Stomach (tissue), 9 donors: ENCODE measurements around the gene OSTN. TPM values are rescaled to one million over a fixed set of nuclear protein-coding genes. Genes with fewer than 3 reads are reported as not detected.

Experiments used
- DNase-seq, 2 donors: peaks; one replicate each; pipeline versions ENCODE4 v3.0.0 to v3.0.0-alpha.2; 2013 to 2019
- H3K27ac ChIP-seq, 5 donors: fragments of 200-600 bp in 4 of 5; sonication (generic) in 4 of 5; one replicate each; pipeline ENCODE4 v1.5.1; 2013 to 2019; ENCODE audit warnings: mild to moderate bottlenecking in 1 of 5, moderate library complexity in 1 of 5
- H3K27me3 ChIP-seq, 3 donors: fragments of 200-600 bp; sonication (generic); one replicate each; pipeline ENCODE4 v1.5.1; 2017 to 2019; ENCODE audit warnings: mixed run types in 1 of 3
- H3K36me3 ChIP-seq, 4 donors: fragments of 200-600 bp; sonication (generic); 1 replicate in 3 of 4; 2 replicates in 1 of 4; pipeline ENCODE4 v1.5.1; 2016 to 2019
- H3K4me1 ChIP-seq, 4 donors: fragments of 200-600 bp; sonication (generic); one replicate each; pipeline ENCODE4 v1.5.1; 2016 to 2019
- H3K4me3 ChIP-seq, 4 donors: fragments of 200-600 bp; sonication (generic) in 3 of 4; one replicate each; pipeline ENCODE4 v1.5.1; 2016 to 2019; ENCODE audit warnings: mild to moderate bottlenecking in 1 of 4
- H3K9me3 ChIP-seq, 4 donors: fragments of 200-600 bp; sonication (generic); one replicate each; pipeline ENCODE4 v1.5.1; 2016 to 2019
- CTCF ChIP-seq, 7 experiments: fragments of 450-650 bp in 4 of 7; fragments of 200-600 bp in 3 of 7; sonication (generic) in 3 of 7; IDR thresholded peaks; one replicate each; pipeline ENCODE4 v1.5.1; 2016 to 2019; ENCODE audit warnings: antibody characterized with exemption in 7 of 7, control low read depth in 2 of 7, mild to moderate bottlenecking in 1 of 7
- EP300 ChIP-seq: sonication (generic); formaldehyde crosslinking; IDR thresholded peaks from one replicate; pipeline ENCODE4 v1.6.1; 2017; ENCODE audit warnings: antibody characterized with exemption
- POLR2A ChIP-seq, 4 donors: fragments of 450-650 bp; IDR thresholded peaks; one replicate each; pipeline ENCODE4 v1.6.1; 2016; ENCODE audit warnings: antibody characterized with exemption in 4 of 4, control low read depth in 2 of 4, mild to moderate bottlenecking in 1 of 4, moderate library complexity in 1 of 4
- POLR2AphosphoS5 ChIP-seq, 3 donors: sonication (generic); formaldehyde crosslinking; IDR thresholded peaks; one replicate each; pipeline ENCODE4 v1.6.1; 2016; ENCODE audit warnings: antibody characterized with exemption in 3 of 3
- WGBS, 5 donors: extraction: QIAGEN DNeasy Blood & Tissue Kit in 3 of 5; methylation state at CpG; one replicate each; pipeline versions ENCODE4 v1.1.5 to v1.1.7; 2013 to 2018; 5-methylcytosine and 5-hydroxymethylcytosine counted together
- intact Hi-C: fragments of 100-400 bp; cut with DNase I; formaldehyde crosslinking; loops from one replicate; pipeline ENCODE4 v1.15.1; 2023; ENCODE audit warnings: low total_unique reads
- polyA plus RNA-seq, 3 donors: library from polyadenylated mRNA; stranded (reverse); fragments of 200-250 nt; gene quantifications; one replicate each; pipeline ENCODE4 v1.2.3, GENCODE V29; 2013
- total RNA-seq, 5 donors: library from RNA; depleted of rRNA; stranded (reverse); fragments of >200 nt; gene quantifications; one replicate each; pipeline versions ENCODE4 v1.1.0 to v1.2.3, GENCODE V29; 2014 to 2016
- donor health status: healthy with polysubstance abuse.
- donor health status: Bipolar disorder and iron deficiency.
- donor health status: healthy.

OSTN gene
- total and polyA plus RNA-seq, 8 donors, result 0.03 to 0.18 TPM; not detected in 6

GRCh38 chr3:191314109-191314728 is 115.2 kb downstream of the OSTN start:
- no peaks in the 10 kb centered on the region for H3K36me3 ChIP-seq
- TF ChIP-seq EP300 (no peak), POLR2AphosphoS5 (IDR thresholded peaks at IDR 0.05) (no peak), CTCF (IDR thresholded peaks at IDR 0.05) (no peak), POLR2A (IDR thresholded peaks at IDR 0.05) (no peak)
- no peaks in the 10 kb centered on the region for H3K27me3 ChIP-seq
- no peak for DNase-seq
- H3K4me1 ChIP-seq, result no peaks in the 10 kb centered on the region
- H3K4me3 ChIP-seq, result no peak overlapping the region
- no peaks in the 10 kb centered on the region for H3K9me3 ChIP-seq
- intact Hi-C loops, result no loop called here
- 81 to 93% (median 85%) methylated on average over 5 of the region's 5 CpGs for WGBS, 5 donors
- H3K27ac ChIP-seq, result no peak overlapping the region

Other genes with a start within 250 kb of the OSTN start
- gene CCDC50, start 130.2 kb downstream of the OSTN start, total RNA-seq, result 100 to 1,000 TPM in 3 of 5 donors, 10 to 100 TPM in 2; 58.7 to 226 (median 112) TPM
- 10 to 100 TPM; 17.6 to 19.2 (median 18.8) TPM for gene CCDC50, start 130.2 kb downstream of the OSTN start, polyA plus RNA-seq
- gene UTS2B, start 131.3 kb downstream of the OSTN start, total RNA-seq, result not detected
- gene UTS2B, start 131.3 kb downstream of the OSTN start, polyA plus RNA-seq, result under 1 TPM in 2 of 3 donors, not detected in 1; 0.20 to 0.46 TPM